Activated CD4-positive, CD25-positive, alpha-beta regulatory T cell treated with anti-CD3 and anti-CD28 coated beads, Interleukin-2, amount 50 U/mL, for 24 hours (primary cell): ENCODE results near the gene ALPP.
"Not testable (repeated sequence)": the region's sequence is repeated elsewhere in the genome, so short reads cannot be mapped to it uniquely, and the experiment has no call there.

Experiments used
- ATAC-seq, 2 donors: fragments of 150-1000 bp; cut with Tn5 transposase; one replicate each; pipeline ENCODE4 v1.10.0; 2021; ENCODE audit warnings: mild to moderate bottlenecking in 1 of 2, moderate library complexity in 1 of 2

ALPP gene

DNA sequence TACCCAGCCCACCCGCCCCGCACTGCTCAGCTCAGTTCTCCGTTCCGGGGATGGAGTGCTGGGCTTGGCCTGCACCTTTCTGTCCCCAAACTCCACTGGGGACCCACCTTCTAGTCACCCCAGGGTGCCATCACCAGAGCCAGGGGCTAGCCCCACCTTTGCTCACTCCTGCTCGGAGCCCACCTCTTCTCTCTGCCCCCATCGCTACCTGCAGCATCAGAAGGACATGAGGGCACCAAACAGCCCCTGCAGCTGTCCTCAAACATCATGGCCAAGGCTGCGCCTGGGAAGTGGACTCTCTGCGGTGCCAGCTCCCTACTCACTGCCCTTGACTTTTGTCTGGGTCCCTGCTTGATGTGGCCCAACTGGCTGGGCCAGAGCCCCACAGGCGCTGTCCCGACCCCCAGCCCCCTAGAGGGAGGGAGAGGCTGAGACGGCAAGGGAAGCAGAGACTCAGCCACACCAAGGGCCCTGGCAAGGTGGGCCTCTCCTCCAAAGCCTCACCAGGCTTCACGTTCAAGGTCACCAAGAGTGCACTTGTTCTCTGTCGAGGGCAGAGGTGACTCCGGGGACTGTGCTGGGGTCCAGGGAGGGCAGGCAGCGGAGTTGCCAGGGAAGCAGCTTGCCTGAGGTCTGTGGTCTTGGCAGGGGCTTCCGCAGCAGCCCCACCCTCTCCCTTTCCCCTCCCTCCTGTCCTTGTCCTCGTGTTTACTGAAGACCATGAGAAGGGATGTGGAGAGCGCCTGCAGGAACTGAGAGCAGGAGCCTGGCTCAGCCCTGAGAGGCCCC is 13.6 kb upstream of the ALPP start:
- not testable (repeated sequence) for ATAC-seq

DNA sequence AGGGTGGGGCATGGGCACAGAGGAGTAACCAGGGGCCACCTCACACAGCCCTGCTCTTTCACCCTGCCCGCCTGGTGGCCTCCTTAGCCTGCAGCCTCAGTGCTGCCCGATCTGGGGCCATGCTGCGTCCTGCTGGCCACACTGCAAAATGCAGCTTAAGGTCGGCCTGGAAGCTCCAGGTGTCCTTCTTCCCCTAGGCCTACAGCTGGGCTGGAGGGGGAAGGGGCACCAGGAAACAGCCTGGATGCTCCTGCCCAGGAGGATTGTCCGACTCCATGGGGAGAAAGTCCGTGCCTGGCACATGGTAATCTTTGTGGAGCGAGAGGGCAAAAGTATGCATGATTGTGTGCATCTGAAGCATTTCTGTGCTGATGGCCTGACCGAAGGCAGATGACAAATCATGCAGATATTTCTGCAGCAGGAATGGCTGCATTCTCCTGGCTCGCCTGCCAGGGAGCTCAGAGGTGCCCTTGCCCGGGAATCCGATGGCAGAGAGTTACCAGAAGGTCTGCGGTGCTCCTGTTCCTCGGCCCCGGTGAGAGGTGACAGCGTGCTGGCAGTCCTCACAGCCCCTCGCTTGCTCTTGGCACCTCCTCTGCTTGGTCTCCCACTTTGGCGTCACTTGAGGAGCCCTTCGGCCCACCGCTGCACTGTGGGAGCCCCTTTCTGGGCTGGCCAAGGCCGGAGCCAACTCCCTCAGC is 12.8 kb upstream of the ALPP start:
- ATAC-seq, result peak; percentile 62 to 74

GRCh38 chr2:232366461-232366860 is 12.1 kb upstream of the ALPP start:
- not testable (repeated sequence) for ATAC-seq

- ATAC-seq, result no peak
Measured at GRCh38 chr2:232367016-232367415, 11.5 kb upstream of the ALPP start.

DNA sequence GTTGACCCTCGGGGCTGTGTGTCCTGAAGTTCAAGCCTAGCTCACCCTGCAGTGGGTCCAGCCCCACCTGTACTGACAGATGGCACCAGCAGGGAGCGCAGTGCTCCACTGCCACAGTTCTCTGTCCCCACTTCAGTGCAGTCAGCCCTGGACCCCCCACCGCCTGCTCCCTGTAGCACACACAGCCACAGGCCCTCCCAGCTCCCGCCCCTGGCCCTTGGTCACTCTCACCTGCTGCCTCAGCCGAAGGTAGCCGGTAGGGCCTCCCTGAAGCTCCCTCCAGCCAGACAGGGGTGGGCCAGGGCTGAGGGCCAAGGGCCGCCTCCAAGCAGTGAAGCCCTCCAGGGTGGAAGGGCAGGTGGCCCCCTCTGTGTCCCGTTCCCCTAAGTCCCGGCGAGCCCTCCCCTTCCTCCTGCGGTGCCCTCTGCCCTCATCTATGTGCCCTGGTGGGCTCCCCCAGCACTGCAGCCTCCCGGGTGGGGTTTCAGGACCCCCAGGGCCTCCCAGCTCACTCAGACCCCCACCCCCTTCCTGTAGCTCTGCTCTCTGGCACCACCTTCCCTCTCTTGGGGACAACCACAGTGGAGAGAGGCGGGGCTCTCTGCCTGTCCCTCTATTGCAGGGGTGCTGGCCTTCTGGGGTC is 10.8 kb upstream of the ALPP start:
- no peak for ATAC-seq

GRCh38 chr2:232368311-232368731 is 10.2 kb upstream of the ALPP start:
- no peak for ATAC-seq

- ATAC-seq, result no peak
Measured at GRCh38 chr2:232369126-232369951, 9.2 kb upstream of the ALPP start.

DNA sequence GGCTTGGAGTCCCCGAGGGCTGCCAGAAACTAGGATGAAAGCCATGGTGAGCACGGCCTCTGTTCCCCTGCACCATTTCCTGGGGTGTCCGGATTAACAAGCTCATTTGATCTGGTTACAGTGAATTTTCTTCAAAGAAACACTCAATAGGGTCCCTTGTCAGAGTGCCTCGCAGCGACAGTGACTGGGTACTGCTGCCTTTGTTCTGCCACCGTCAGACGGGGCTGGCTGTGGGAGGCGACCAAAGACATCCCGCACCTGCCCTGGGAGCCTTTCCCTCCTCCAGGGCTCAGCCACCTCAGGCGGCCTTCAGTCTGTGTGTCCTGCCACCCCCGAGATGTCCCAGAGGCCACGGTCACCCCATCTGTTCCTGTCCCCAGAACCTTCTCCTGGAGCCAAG is 8.5 kb upstream of the ALPP start:
- not testable (repeated sequence) for ATAC-seq

DNA sequence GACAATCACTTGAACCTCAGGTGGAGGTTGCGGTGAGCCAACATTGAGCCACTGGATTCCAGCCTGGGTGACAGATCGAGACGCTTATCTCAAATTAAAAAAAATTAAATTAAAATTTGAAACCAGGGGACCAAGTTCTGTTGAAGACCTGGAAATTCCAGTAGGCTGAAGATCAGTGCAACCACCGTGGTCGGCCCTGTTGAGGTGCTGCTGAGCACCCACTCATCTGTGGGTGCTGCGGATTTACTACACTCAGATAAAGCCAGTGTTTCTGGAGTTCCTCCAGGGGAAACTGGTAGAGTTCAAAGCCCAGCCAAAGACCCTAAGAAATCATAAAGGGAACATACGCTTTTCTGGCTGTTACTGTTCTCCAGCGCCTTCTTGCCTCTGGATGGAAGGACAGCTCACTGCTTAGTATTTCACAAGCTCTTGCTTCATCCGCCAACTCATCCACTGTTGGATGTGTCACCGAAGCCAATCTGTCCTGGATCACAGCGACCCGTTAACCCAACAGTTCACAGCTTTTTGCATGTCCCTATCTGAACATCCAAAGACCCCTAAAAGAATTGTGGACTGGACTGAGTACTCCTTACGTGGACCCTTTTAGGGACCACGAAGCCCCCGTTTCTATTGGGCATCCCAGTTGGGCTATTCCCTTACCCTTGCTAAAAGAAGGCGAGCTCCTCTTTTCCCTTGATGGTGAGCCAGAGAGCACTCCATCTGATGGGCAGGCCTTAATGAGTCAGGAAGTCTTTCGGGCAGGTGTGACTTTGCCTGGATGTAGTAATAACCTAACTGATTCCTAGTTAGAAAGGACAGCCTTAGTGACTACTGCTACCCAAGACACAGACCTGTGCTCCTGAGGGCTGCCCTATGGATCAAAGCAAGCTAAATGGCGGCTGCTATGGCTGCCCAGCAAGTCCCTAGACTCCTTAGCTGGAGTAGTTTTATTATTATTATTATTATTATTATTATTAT is 6.0 kb upstream of the ALPP start:
- ATAC-seq, result no peak

GRCh38 chr2:232374356-232374755 is 4.2 kb upstream of the ALPP start:
- ATAC-seq, result no peak

DNA sequence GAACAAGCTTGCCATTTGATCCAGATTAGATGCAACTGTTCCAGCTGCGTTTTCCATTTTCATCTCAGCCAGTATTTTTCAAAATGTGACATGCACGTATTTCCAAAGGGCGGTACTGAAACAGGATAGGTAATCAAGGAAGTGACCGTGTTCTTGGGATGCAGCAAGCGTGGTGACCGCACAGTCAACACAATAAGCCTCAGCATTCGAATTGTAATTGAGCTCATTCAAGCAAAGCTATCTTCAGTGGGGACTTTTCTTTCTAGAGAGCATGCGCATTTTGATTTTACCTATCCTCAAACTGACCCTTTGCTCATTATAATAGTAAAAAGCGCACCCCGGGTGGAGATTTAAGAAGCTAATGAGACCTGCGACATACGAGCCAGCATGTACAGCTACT is 3.4 kb upstream of the ALPP start:
- ATAC-seq, result no peak

GRCh38 chr2:232376260-232376659 is 2.3 kb upstream of the ALPP start:
- no peak for ATAC-seq

GRCh38 chr2:232376713-232377112 is 1.8 kb upstream of the ALPP start:
- no peak for ATAC-seq

DNA sequence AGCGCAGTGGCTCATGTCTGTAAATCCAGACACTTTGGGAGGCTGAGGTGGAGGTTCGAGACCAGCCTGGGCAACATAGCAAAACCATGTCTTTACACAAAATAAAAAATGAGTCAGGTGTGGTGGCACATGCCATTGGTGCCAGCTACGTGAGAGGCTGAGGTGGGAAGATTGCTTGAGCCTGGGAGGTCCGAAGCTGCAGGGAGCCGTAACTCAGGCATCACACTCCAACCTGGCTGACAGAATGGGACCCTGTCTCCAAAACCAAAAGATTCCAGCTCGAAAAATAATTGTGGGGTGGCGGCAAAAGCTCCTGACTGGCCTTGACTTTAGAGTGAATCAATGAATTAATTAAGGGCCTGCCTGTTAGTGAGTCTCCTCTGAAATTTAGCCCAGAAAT is 1.2 kb upstream of the ALPP start:
- no peak for ATAC-seq

GRCh38 chr2:232377841-232378734 is 463 bp upstream of the ALPP start:
- no peak for ATAC-seq

DNA sequence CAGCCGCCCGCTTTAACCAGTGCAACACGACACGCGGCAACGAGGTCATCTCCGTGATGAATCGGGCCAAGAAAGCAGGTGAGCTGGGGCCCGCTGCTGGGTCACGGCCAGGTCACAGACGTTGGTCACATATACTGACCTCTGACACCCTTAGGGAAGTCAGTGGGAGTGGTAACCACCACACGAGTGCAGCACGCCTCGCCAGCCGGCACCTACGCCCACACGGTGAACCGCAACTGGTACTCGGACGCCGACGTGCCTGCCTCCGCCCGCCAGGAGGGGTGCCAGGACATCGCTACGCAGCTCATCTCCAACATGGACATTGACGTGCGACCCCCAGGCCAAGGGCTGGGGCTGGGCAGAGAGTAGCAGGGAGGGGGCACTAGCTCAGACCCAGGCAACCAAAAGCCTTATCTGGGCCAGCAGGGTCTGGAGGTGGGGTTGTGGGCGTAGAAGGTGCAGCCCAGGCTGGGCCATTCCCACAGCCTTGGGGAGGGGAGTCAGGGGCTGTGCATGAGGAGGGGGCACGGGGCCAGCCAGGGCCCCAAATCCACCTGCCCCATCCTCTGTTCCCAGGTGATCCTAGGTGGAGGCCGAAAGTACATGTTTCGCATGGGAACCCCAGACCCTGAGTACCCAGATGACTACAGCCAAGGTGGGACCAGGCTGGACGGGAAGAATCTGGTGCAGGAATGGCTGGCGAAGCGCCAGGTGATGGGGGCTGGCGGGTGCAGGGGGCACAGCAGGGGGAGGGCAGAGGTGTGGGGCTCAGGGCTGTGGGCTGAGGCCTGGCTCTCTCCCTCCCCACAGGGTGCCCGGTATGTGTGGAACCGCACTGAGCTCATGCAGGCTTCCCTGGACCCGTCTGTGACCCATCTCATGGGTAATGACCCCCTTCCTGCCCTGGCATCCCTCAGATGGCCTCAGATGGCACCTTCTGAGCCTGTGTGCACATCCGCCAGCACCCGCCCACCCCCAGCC is 1.3 kb downstream of the ALPP start:
- ATAC-seq, result not testable (repeated sequence)

DNA sequence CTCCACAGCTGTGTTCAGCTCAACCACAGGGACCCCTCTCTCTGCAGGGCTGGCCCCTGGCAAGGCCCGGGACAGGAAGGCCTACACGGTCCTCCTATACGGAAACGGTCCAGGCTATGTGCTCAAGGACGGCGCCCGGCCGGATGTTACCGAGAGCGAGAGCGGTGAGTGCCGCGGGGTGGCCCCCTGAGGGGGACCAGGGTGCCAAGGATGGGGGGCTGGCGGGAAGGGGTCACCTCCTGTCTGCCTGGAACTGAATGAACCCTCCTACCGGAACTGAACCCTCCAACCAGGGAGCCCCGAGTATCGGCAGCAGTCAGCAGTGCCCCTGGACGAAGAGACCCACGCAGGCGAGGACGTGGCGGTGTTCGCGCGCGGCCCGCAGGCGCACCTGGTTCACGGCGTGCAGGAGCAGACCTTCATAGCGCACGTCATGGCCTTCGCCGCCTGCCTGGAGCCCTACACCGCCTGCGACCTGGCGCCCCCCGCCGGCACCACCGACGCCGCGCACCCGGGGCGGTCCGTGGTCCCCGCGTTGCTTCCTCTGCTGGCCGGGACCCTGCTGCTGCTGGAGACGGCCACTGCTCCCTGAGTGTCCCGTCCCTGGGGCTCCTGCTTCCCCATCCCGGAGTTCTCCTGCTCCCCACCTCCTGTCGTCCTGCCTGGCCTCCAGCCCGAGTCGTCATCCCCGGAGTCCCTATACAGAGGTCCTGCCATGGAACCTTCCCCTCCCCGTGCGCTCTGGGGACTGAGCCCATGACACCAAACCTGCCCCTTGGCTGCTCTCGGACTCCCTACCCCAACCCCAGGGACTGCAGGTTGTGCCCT is 2.9 kb downstream of the ALPP start:
- peak in 1 of 2 donors; percentile 54 for ATAC-seq
